GM12878 (cell line): ENCODE results near the gene SRRD. TPM values are rescaled to one million over a fixed set of nuclear protein-coding genes. Genes with fewer than 3 reads are reported as not detected.

Experiments
- ATAC-seq: fragments of 200-7000 bp; cut with Tn5 transposase; 3 replicates; pipeline ENCODE4 v1.9.1; 2020; ENCODE audit warnings: mild to moderate bottlenecking, moderate library complexity
- BruUV-seq: library from RNA; stranded (reverse); fragments of 400-500 nt; replicated peaks from 2 replicates; lab custom pipeline; 2021; lab: Mats Ljungman, UMichigan
- CTCF ChIA-PET: fragments of 300-600 bp; sonication (Branson Sonifier 250); formaldehyde crosslinking; extraction: SDS; loops from one replicate; lab custom pipeline; 2021; ENCODE audit warnings: inconsistent platforms; lab: Yijun Ruan, JAX
- POLR2A ChIA-PET: fragments of 350-600 bp; formaldehyde crosslinking; extraction: SDS; loops from one replicate; lab custom pipeline; 2021; ENCODE audit warnings: inconsistent platforms; lab: Charles Lee
- RAD21 ChIA-PET: fragments of 300-600 bp; sonication (Branson Sonifier 250); formaldehyde crosslinking; loops from one replicate; lab custom pipeline; 2023; ENCODE audit warnings: antibody characterized with exemption; ENCODE audit not compliant: unreplicated experiment; lab: Charles Lee
- SMC1A ChIA-PET: fragments of 300-600 bp; sonication (Branson Sonifier 250); formaldehyde crosslinking; loops from one replicate; lab custom pipeline; 2023; ENCODE audit not compliant: unreplicated experiment, uncharacterized antibody; lab: Charles Lee
- DNase-seq: peaks from one replicate; pipeline ENCODE4 v3.0.0-alpha.2; 2011; ENCODE audit warnings: low read depth, low spot score
- FAIRE-seq: peaks from 3 replicates; lab custom pipeline; 2011; peaks lifted over from hg19 to GRCh38; lab: Jason Lieb, UNC
- H2AFZ ChIP-seq: 2 replicates; pipeline ENCODE4 v1.6.0; 2011; ENCODE audit warnings: low read depth, low read length, control low read depth; ENCODE audit not compliant: control insufficient read depth
- H3K27ac ChIP-seq: 2 replicates; pipeline ENCODE4 v1.5.1; 2011; ENCODE audit warnings: control low read depth; ENCODE audit not compliant: control insufficient read depth, insufficient read depth
- H3K27me3 ChIP-seq, 2 experiments: replicated peaks in 1 of 2; 2 replicates each; pipeline versions ENCODE4 v1.6.0 to v1.6.1; 2011; ENCODE audit warnings: low read length in 1 of 2; ENCODE audit not compliant: control insufficient read depth in 2 of 2, insufficient read depth in 2 of 2
- H3K36me3 ChIP-seq, 2 experiments: 2 replicates each; pipeline ENCODE4 v1.5.1; 2011; ENCODE audit warnings: low read length in 1 of 2; ENCODE audit not compliant: control insufficient read depth in 2 of 2, insufficient read depth in 2 of 2
- H3K4me1 ChIP-seq: 2 replicates; pipeline ENCODE4 v1.6.1; 2011; ENCODE audit warnings: mild to moderate bottlenecking, low read length, moderate library complexity, mixed read lengths; ENCODE audit not compliant: control insufficient read depth, insufficient read depth
- H3K4me2 ChIP-seq: 2 replicates; pipeline ENCODE4 v1.6.0; 2011; ENCODE audit warnings: control low read depth; ENCODE audit not compliant: control insufficient read depth, insufficient read depth
- H3K4me3 ChIP-seq: fragments of 200-600 bp; sonication (generic); 2 replicates; pipeline ENCODE4 v1.5.1; 2016
- H3K79me2 ChIP-seq: 2 replicates; pipeline ENCODE4 v1.6.0; 2011; ENCODE audit warnings: low read length; ENCODE audit not compliant: control insufficient read depth, insufficient read depth
- H3K9ac ChIP-seq: 2 replicates; pipeline ENCODE4 v1.8.0; 2011; ENCODE audit warnings: low read length, control low read depth, mixed read lengths; ENCODE audit not compliant: control insufficient read depth, insufficient read depth
- H3K9me3 ChIP-seq: replicated peaks from 3 replicates; pipeline ENCODE4 v1.5.1; 2011; ENCODE audit warnings: mild to moderate bottlenecking, low read length; ENCODE audit not compliant: control insufficient read depth, insufficient read depth
- H4K20me1 ChIP-seq: 2 replicates; pipeline ENCODE4 v1.6.0; 2011; ENCODE audit not compliant: control insufficient read depth, insufficient read depth
- CEBPB ChIP-seq, 2 experiments: fragments of 150-350 bp in 1 of 2; IDR thresholded peaks; 2 replicates each; pipeline ENCODE4 v1.6.1; 2012 to 2014; ENCODE audit warnings: low read depth in 2 of 2, low read length in 2 of 2, borderline replicate concordance in 1 of 2, inconsistent platforms in 1 of 2
- CEBPZ ChIP-seq: fragments of 150-350 bp; IDR thresholded peaks from 2 replicates; pipeline ENCODE4 v1.6.1; 2016; ENCODE audit warnings: low read depth, low read length
- EGR1 ChIP-seq, 2 experiments: IDR thresholded peaks; 1 replicate in 1 of 2; 2 replicates in 1 of 2; pipeline ENCODE4 v1.6.1; 2011 to 2012; ENCODE audit warnings: low read depth in 2 of 2, low read length in 2 of 2, borderline replicate concordance in 1 of 2, mild to moderate bottlenecking in 1 of 2, moderate library complexity in 1 of 2
- ESRRA ChIP-seq: IDR thresholded peaks from 2 replicates; pipeline ENCODE4 v1.6.1; 2012; ENCODE audit warnings: mild to moderate bottlenecking, low read length, improper control_type of control experiment
- HCFC1 ChIP-seq: fragments of 150-350 bp; IDR thresholded peaks from 2 replicates; pipeline ENCODE4 v1.6.1; 2014; ENCODE audit warnings: low read length
- HDAC2 ChIP-seq: fragments of 200-600 bp; sonication (generic); IDR thresholded peaks from 2 replicates; pipeline ENCODE4 v1.6.1; 2017
- HDAC6 ChIP-seq: fragments of 200-600 bp; sonication (generic); IDR thresholded peaks from one replicate; pipeline ENCODE4 v1.8.0; 2017; ENCODE audit warnings: antibody characterized with exemption; ENCODE audit not compliant: unreplicated experiment
- HDGF ChIP-seq: fragments of 450-650 bp; IDR thresholded peaks from 2 replicates; pipeline ENCODE4 v1.6.1; 2016; ENCODE audit warnings: antibody characterized with exemption
- IKZF2 ChIP-seq, 2 experiments: fragments of 450-650 bp; IDR thresholded peaks; 2 replicates each; pipeline ENCODE4 v1.6.1; 2017; ENCODE audit warnings: mild to moderate bottlenecking in 2 of 2, moderate library complexity in 2 of 2
- RB1 ChIP-seq: fragments of 450-650 bp; formaldehyde crosslinking; IDR thresholded peaks from 2 replicates; pipeline ENCODE4 v1.6.1; 2017; ENCODE audit warnings: mild to moderate bottlenecking, borderline replicate concordance
- RCOR1 ChIP-seq: conservative IDR thresholded peaks from 2 replicates; pipeline ENCODE4 v1.6.1; 2012; ENCODE audit warnings: low read depth, low read length, improper control_type of control experiment
- RFX5 ChIP-seq: IDR thresholded peaks from 2 replicates; pipeline ENCODE4 v1.6.1; 2011; ENCODE audit warnings: low read depth, low read length, improper control_type of control experiment
- TCF12 ChIP-seq: IDR thresholded peaks from 2 replicates; pipeline ENCODE4 v1.6.1; 2011; ENCODE audit warnings: low read depth, mild to moderate bottlenecking, low read length
- TCF7 ChIP-seq: IDR thresholded peaks from 2 replicates; pipeline ENCODE4 v1.6.1; 2014; ENCODE audit warnings: antibody characterized with exemption, borderline replicate concordance
- WRNIP1 ChIP-seq: IDR thresholded peaks from 2 replicates; pipeline ENCODE4 v1.6.1; 2011; ENCODE audit warnings: low read depth, low read length, improper control_type of control experiment, borderline replicate concordance
- ZBTB40 ChIP-seq: fragments of 450-650 bp; IDR thresholded peaks from 2 replicates; pipeline ENCODE4 v1.6.1; 2016; ENCODE audit warnings: mild to moderate bottlenecking, moderate library complexity, borderline replicate concordance
- ZNF217 ChIP-seq: fragments of 450-650 bp; IDR thresholded peaks from 2 replicates; pipeline ENCODE4 v1.6.1; 2017; ENCODE audit warnings: antibody characterized with exemption, mild to moderate bottlenecking
- ZNF274 ChIP-seq: IDR thresholded peaks from one replicate; pipeline ENCODE4 v1.8.0; 2011; ENCODE audit not compliant: insufficient read length, insufficient read depth
- WGBS: methylation state at CpG from one replicate; pipeline ENCODE4 v1.1.6; 2016; ENCODE audit warnings: low lambda C conversion rate; ENCODE audit not compliant: insufficient replicate concordance, insufficient coverage; ENCODE audit errors: missing lambda C conversion rate; 5-methylcytosine and 5-hydroxymethylcytosine counted together
- in situ Hi-C: fragments of 300-500 bp; cut with MboI; formaldehyde crosslinking; loops from 9 replicates; pipeline ENCODE4 v1.14.3; 2018; ENCODE audit warnings: mixed read lengths
- intact Hi-C: fragments of 100-400 bp; cut with micrococcal nuclease; formaldehyde crosslinking; loops from one replicate; pipeline ENCODE4 v1.14.2; 2022; ENCODE audit not compliant: unreplicated experiment
- polyA plus RNA-seq, 11 experiments: library from polyadenylated mRNA; depleted of rRNA in 4 of 11; unstranded in 6 of 11; stranded (reverse) in 5 of 11; fragments of >200 nt; fragmentation: Nextera tagmentation in 4 of 11; fragmentation: Illumina TruSeq in 1 of 11; extraction: Ambion mirVana in 4 of 11; extraction: Trizol in 1 of 11; gene quantifications; 1 replicate in 1 of 11; 2 replicates in 10 of 11; pipeline versions ENCODE4 v1.2.1 to v1.2.3, GENCODE V29; 2011 to 2016; ENCODE audit warnings: inconsistent platforms in 2 of 11, missing spikeins in 2 of 11, low read depth in 1 of 11
- total RNA-seq, 4 experiments: library from RNA; depleted of rRNA in 3 of 4; stranded (reverse); fragments of >200 nt in 3 of 4; fragmentation: Illumina TruSeq in 1 of 4; extraction: Trizol in 1 of 4; gene quantifications; 2 replicates each; pipeline versions ENCODE4 v1.2.1 to v1.2.3, GENCODE V29; 2013 to 2021

Gene SRRD
- total and polyA plus RNA-seq, 10 of the 15 experiments (the other 5 are each of a cell fraction or from before 2014, with no cell fraction given) = 4.1 to 50.6 (median 27.5) TPM

- TF ChIP-seq CEBPZ (no peak), RCOR1 (no peak), RFX5 (no peak)
Measured at GRCh38 chr22:26462051-26462450, 21.6 kb upstream of the SRRD start (continued).

GRCh38 chr22:26462641-26463040 is 21.0 kb upstream of the SRRD start:
- ATAC-seq (no peak), FAIRE-seq (no peak), DNase-seq (no peak)
- Histone ChIP-seq H3K9me3 (no peaks in the 10 kb centered on the region), H3K4me3 (no peak overlapping the region), H4K20me1 (no peaks in the 10 kb centered on the region), H3K9ac (no peak overlapping the region), H3K27me3 (no peaks in the 10 kb centered on the region), H3K79me2 (peaks cover 5% of the 10 kb centered on the region), H3K36me3 (peaks cover 31 to 42% of the 10 kb centered on the region in 2 experiments), H2AFZ (no peak overlapping the region), H3K4me2 (no peak overlapping the region), H3K27ac (no peak overlapping the region), H3K4me1 (no peaks in the 10 kb centered on the region)
- no TSS peak for BruUV-seq
- WGBS = 97% methylated on average over 3 of the region's 3 CpGs
- ChIA-PET SMC1A (interaction anchor here (0.8 to 5.1 kb wide), 10 partner anchors 9 to 98 kb away, joined by 3 to 73 read pairs (median 5); no protein-coding TSS in a partner anchor), RAD21 (interaction anchor here (1.0 to 2.4 kb wide), 5 partner anchors 17 to 98 kb away, joined by 3 to 11 read pairs (median 10); no protein-coding TSS in a partner anchor), CTCF (interaction anchor here (0.6 to 5.5 kb wide), 9 partner anchors 19 to 871 kb away, joined by 3 to 124 read pairs (median 7); partner anchors contain the start of genes HPS4 and SRRD), POLR2A (no interaction called here)
- intact Hi-C loops (no loop called here), in situ Hi-C loops (loop anchor here (5.0 kb wide), 2 partner anchors 60 to 95 kb away; no protein-coding TSS in a partner anchor)
- no peak for TF ChIP-seq CEBPB (IDR thresholded peaks at IDR 0.05; ENCODE audit: borderline replicate concordance in 1 of 2, low read depth in 2 of 2, low read length in 2 of 2)
- TF ChIP-seq ZNF274 = no peak
- TF ChIP-seq TCF12 = no peak
- TF ChIP-seq HDAC6 = no peak
- TF ChIP-seq HCFC1 = no peak
- TF ChIP-seq RB1 = no peak
- TF ChIP-seq HDGF = no peak
- TF ChIP-seq ESRRA = no peak
- TF ChIP-seq WRNIP1 = no peak
- no peak for TF ChIP-seq HDAC2
- no peak for TF ChIP-seq ZNF217
- TF ChIP-seq IKZF2 (IDR thresholded peaks at IDR 0.05) = no peak
- no peak for TF ChIP-seq ZBTB40
- TF ChIP-seq EGR1 (IDR thresholded peaks at IDR 0.05; ENCODE audit: borderline replicate concordance in 1 of 2, low read depth in 2 of 2, low read length in 2 of 2) = no peak
- TF ChIP-seq TCF7 = no peak
